ENCODE results near the gene DOK7.

GRCh38 chr4:3489451-3489962, 26.4 kb downstream of the DOK7 start:
- no peak for TF ChIP-seq EZH2 (IDR thresholded peaks at IDR 0.05)
- TF ChIP-seq POLR2AphosphoS5 (IDR thresholded peaks at IDR 0.05; ENCODE audit: borderline replicate concordance, low read depth, low read length), result no peak
